HepG2 (cell line): ENCODE data around the gene KRTAP22-2. TPM values are rescaled to one million over a fixed set of nuclear protein-coding genes. Genes with fewer than 3 reads are reported as not detected.

Source experiments
- ATAC-seq: fragments of 200-7000 bp; cut with Tn5 transposase; 3 replicates; pipeline ENCODE4 v1.9.1; 2020; ENCODE audit warnings: mild to moderate bottlenecking, moderate library complexity
- BruUV-seq: library from RNA; stranded (reverse); fragments of 400-500 nt; replicated peaks from 2 replicates; lab custom pipeline; 2021; lab: Mats Ljungman, UMichigan
- CTCF ChIA-PET: fragments of 300-600 bp; formaldehyde crosslinking; extraction: SDS; loops from one replicate; lab custom pipeline; 2021; ENCODE audit warnings: low total read pairs, inconsistent platforms, low intra/inter-chr PET ratio; lab: Yijun Ruan, JAX
- POLR2A ChIA-PET: fragments of 350-600 bp; sonication (Branson Sonifier 250); formaldehyde crosslinking; loops from one replicate; lab custom pipeline; 2020; ENCODE audit warnings: antibody characterized with exemption, inconsistent platforms; lab: Yijun Ruan, JAX
- DNase-seq: peaks from one replicate; pipeline ENCODE4 v3.0.0-alpha.2; 2015; ENCODE audit warnings: low spot score
- FAIRE-seq: peaks from 3 replicates; lab custom pipeline; 2011; peaks lifted over from hg19 to GRCh38; lab: Jason Lieb, UNC
- H2AFZ ChIP-seq: one replicate; pipeline ENCODE4 v1.6.1; 2011; ENCODE audit warnings: low read length, inconsistent platforms
- H3K27ac ChIP-seq: fragments of 300-600 bp; 3 replicates; pipeline ENCODE4 v1.8.0; 2011; ENCODE audit warnings: mixed run types, mild to moderate bottlenecking, mixed read lengths, low read length, inconsistent platforms; ENCODE audit not compliant: insufficient read depth; ENCODE audit errors: extremely low read length
- H3K27me3 ChIP-seq, 2 experiments: fragments of 200-600 bp in 1 of 2; 2 replicates in 1 of 2; 3 replicates in 1 of 2; pipeline versions ENCODE4 v1.6.0 to v1.8.0; 2011; ENCODE audit warnings: low read length in 2 of 2, mild to moderate bottlenecking in 2 of 2, moderate library complexity in 2 of 2, inconsistent platforms in 1 of 2; ENCODE audit not compliant: insufficient read depth in 2 of 2, control insufficient read depth in 1 of 2
- H3K36me3 ChIP-seq, 2 experiments: fragments of 200-600 bp in 1 of 2; replicated peaks in 1 of 2; 2 replicates in 1 of 2; 3 replicates in 1 of 2; pipeline versions ENCODE4 v1.5.1 to v1.8.0; 2011; ENCODE audit warnings: low read length in 2 of 2, inconsistent platforms in 1 of 2; ENCODE audit not compliant: insufficient read depth in 2 of 2, control insufficient read depth in 1 of 2
- H3K4me1 ChIP-seq: 2 replicates; pipeline ENCODE4 v1.5.1; 2012; ENCODE audit warnings: low read length, inconsistent platforms; ENCODE audit not compliant: insufficient read depth
- H3K4me2 ChIP-seq: 2 replicates; pipeline ENCODE4 v1.6.0; 2011; ENCODE audit warnings: low read depth, low read length, inconsistent platforms
- H3K4me3 ChIP-seq, 3 experiments: fragments of 200-600 bp in 1 of 3; sonication (generic), shearing (Covaris generic) in 1 of 3; replicated peaks in 1 of 3; 2 replicates each; pipeline ENCODE4 v1.5.1; 2011 to 2016; ENCODE audit warnings: low read length in 3 of 3, inconsistent platforms in 2 of 3, low read depth in 2 of 3, mild to moderate bottlenecking in 2 of 3, control low read depth in 1 of 3, mixed read lengths in 1 of 3; ENCODE audit not compliant: insufficient read depth in 1 of 3
- H3K79me2 ChIP-seq: one replicate; pipeline ENCODE4 v1.6.1; 2011; ENCODE audit warnings: low read length, inconsistent platforms; ENCODE audit not compliant: insufficient read depth
- H3K9ac ChIP-seq: 2 replicates; pipeline ENCODE4 v1.6.0; 2011; ENCODE audit warnings: mild to moderate bottlenecking, low read depth, low read length, inconsistent platforms; ENCODE audit not compliant: insufficient read depth
- H3K9me3 ChIP-seq: 2 replicates; pipeline ENCODE4 v1.5.1; 2012; ENCODE audit warnings: mild to moderate bottlenecking, low read length
- H4K20me1 ChIP-seq: 2 replicates; pipeline ENCODE4 v1.6.0; 2011; ENCODE audit warnings: inconsistent platforms, mild to moderate bottlenecking, low read length, moderate library complexity; ENCODE audit not compliant: insufficient read depth
- ATF7 ChIP-seq, 2 experiments: fragments of 450-650 bp in 1 of 2; sonication (generic) in 1 of 2; formaldehyde crosslinking in 1 of 2; IDR thresholded peaks; 2 replicates each; pipeline versions ENCODE4 v1.4.0 to v1.6.1; 2016 to 2020; ENCODE audit warnings: antibody characterized with exemption in 1 of 2, mild to moderate bottlenecking in 1 of 2, missing genetic modification reagents in 1 of 2
- MAF1 ChIP-seq: sonication (generic); formaldehyde crosslinking; IDR thresholded peaks from 2 replicates; pipeline ENCODE4 v1.5.0; 2020; ENCODE audit warnings: missing genetic modification reagents, borderline replicate concordance
- ZKSCAN1 ChIP-seq: fragments of 150-350 bp; IDR thresholded peaks from 2 replicates; pipeline ENCODE4 v1.6.1; 2014; ENCODE audit warnings: low read length
- ZNF790 ChIP-seq: sonication (generic); formaldehyde crosslinking; IDR thresholded peaks from 2 replicates; pipeline ENCODE4 v1.8.0; 2022; ENCODE audit warnings: missing genetic modification reagents, mild to moderate bottlenecking, borderline replicate concordance
- ZNF850 ChIP-seq: sonication (generic); formaldehyde crosslinking; conservative IDR thresholded peaks from 2 replicates; pipeline ENCODE4 v1.9.0; 2021; ENCODE audit warnings: mild to moderate bottlenecking, missing genetic modification reagents
- WGBS: methylation state at CpG from one replicate; pipeline ENCODE4 v1.1.6; 2017; ENCODE audit warnings: low lambda C conversion rate; 5-methylcytosine and 5-hydroxymethylcytosine counted together
- in situ Hi-C: cut with HindIII; loops from 2 replicates; pipeline ENCODE4 v1.10.0; 2017; ENCODE audit warnings: low pct_unique_long_range_greater_than_20kb; ENCODE audit not compliant: extremely low pct_ligation_motif_present
- intact Hi-C: fragments of 100-400 bp; cut with micrococcal nuclease; formaldehyde crosslinking; loops from one replicate; pipeline ENCODE4 v1.10.0; 2022; ENCODE audit not compliant: unreplicated experiment
- polyA plus RNA-seq, 8 experiments: library from polyadenylated mRNA; depleted of rRNA in 3 of 8; stranded (reverse) in 7 of 8; unstranded in 1 of 8; fragments of >200 nt; fragmentation: Illumina TruSeq in 4 of 8; extraction: Trizol in 4 of 8; gene quantifications; 2 replicates each; pipeline versions ENCODE4 v1.2.1 to v1.2.3, GENCODE V29; 2011 to 2016; ENCODE audit warnings: low read depth in 4 of 8, missing spikeins in 1 of 8, mixed read lengths in 1 of 8; ENCODE audit not compliant: insufficient read depth in 1 of 8
- total RNA-seq, 5 experiments: library from RNA; depleted of rRNA; stranded (reverse); fragments of >200 nt; fragmentation: Illumina TruSeq; extraction: Trizol; gene quantifications; 2 replicates each; pipeline ENCODE4 v1.2.3, GENCODE V29; 2016; ENCODE audit warnings: low read depth in 1 of 5
- TF ChIP-seq, protein P1 (sequence below): sonication (generic); formaldehyde crosslinking; IDR thresholded peaks from 2 replicates; pipeline ENCODE4 v1.5.1; 2020; ENCODE audit warnings: mild to moderate bottlenecking, moderate library complexity, missing genetic modification reagents

KRTAP22-2 gene
- total and polyA plus RNA-seq, 2 of the 13 experiments (the other 11 are each of a cell fraction or from before 2014, with no cell fraction given) = not detected

DNA sequence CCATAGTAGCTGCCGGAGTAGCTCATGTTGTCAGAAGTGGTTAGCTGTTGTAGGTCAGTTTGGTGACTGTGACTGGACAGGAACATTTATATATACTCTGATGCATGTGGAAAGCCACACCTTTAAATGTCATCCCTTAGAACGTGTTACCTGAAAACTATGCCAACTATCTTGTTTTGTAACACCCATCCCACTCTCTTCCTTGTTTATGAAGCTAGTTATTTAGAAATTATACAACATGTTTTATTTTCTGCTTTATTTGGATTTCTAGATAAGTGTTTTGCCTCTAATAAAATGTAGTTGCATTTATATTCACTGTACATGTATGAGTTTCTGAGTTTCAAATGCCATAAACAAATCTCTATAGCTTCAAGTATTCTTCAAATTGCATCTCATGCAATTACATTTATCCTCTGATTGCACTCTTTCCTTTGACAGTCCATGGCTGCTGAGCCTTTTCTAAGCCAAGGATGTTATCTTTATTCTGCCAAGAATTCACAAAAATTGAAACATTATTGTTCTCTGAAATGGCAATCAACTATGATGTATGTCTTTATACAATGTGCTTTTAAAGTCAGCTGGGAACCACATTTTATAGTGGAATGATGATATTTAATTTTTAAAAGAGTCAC, 28.8 kb downstream of the KRTAP22-2 start, which contains the start of gene KRTAP19-7 (continued):
- TF ChIP-seq, protein P1, sequence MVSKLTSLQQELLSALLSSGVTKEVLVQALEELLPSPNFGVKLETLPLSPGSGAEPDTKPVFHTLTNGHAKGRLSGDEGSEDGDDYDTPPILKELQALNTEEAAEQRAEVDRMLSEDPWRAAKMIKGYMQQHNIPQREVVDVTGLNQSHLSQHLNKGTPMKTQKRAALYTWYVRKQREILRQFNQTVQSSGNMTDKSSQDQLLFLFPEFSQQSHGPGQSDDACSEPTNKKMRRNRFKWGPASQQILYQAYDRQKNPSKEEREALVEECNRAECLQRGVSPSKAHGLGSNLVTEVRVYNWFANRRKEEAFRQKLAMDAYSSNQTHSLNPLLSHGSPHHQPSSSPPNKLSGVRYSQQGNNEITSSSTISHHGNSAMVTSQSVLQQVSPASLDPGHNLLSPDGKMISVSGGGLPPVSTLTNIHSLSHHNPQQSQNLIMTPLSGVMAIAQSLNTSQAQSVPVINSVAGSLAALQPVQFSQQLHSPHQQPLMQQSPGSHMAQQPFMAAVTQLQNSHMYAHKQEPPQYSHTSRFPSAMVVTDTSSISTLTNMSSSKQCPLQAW (CRISPR knock-in tag) = no peak
- TF ChIP-seq MAF1 = no peak
- TF ChIP-seq ZNF850 = no peak
- TF ChIP-seq ZNF790 = no peak

DNA sequence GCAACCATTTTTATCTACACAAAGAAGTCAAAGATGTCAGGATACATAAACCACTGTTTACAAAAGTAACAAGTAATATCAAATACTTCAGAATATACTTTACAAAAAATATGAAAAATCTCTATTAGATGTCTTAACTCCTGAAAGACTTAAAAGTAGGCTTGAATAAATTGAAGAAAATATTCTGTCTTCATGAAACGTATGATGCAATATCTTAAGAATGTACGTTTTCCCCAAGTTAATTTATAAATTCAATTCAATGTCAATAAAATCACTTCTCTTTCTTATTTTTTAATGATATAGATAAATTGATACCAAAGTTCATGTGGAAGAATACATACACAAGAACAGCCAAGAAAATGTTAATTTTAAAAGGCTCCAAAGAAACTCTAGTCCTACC, 35.1 kb downstream of the KRTAP22-2 start:
- 0 out of 2 replicates have a peak, but pooled peaks have one; percentile 7 for TF ChIP-seq ATF7 (IDR thresholded peaks at IDR 0.05)
- no peak for TF ChIP-seq ATF7 (CRISPR knock-in tag; IDR thresholded peaks at IDR 0.05)
- TF ChIP-seq ZKSCAN1 = no peak
- no peak overlapping the region for H2AFZ ChIP-seq
- H3K4me3 ChIP-seq = no peak overlapping the region
- in situ Hi-C loops = no loop called here
- BruUV-seq = no TSS peak
- no peaks in the 10 kb centered on the region for H3K4me1 ChIP-seq
- peaks cover 90% of the 10 kb centered on the region for H3K9me3 ChIP-seq
- 10% methylated on average over 2 of the region's 2 CpGs for WGBS
- DNase-seq (no peak), FAIRE-seq (no peak), ATAC-seq (no peak)
- H4K20me1 ChIP-seq = no peaks in the 10 kb centered on the region
- no peaks in the 10 kb centered on the region for H3K36me3 ChIP-seq
- no peak overlapping the region for H3K27ac ChIP-seq
- no peaks in the 10 kb centered on the region for H3K27me3 ChIP-seq
- intact Hi-C loops = no loop called here
- ChIA-PET POLR2A (no interaction called here), CTCF (no interaction called here)
- no peaks in the 10 kb centered on the region for H3K79me2 ChIP-seq
- H3K9ac ChIP-seq = no peak overlapping the region
- H3K4me2 ChIP-seq = no peak overlapping the region
